ENCODE results near the gene CTPS1.

Gene CTPS1

GRCh38 chr1:40939320-40940059 lies 40.0 kb upstream of the CTPS1 start:
- no peak for TF ChIP-seq CTCF (IDR thresholded peaks at IDR 0.05; ENCODE audit: low read depth, low read length)
- peak; percentile 37 for DNase-seq (ENCODE audit: extremely low read depth, low read depth)

DNA sequence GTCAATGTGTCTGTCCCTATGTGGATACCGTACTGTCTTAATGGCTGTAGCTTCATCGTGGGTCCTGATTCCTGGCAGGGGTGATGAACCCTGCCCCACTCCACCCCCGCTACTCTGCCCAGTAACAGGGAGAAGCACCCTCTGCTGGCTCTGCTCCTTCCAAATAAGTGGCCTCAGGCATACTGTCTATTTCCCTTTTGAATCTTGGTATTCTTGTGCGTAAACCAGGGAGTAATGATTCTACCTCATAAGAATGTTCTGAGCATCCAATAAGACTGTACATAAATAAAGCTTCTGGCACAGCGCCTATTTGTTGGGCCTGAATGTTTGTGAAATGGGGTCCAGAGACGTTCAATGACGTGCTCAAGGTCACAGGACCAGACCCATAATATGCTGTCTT lies 35.2 kb upstream of the CTPS1 start:
- no peak for TF ChIP-seq CTCF (IDR thresholded peaks at IDR 0.05; ENCODE audit: low read depth, low read length)
- no peak for DNase-seq (ENCODE audit: extremely low read depth, low read depth)

GRCh38 chr1:40944841-40945430 lies 34.6 kb upstream of the CTPS1 start:
- no peak for DNase-seq (ENCODE audit: extremely low read depth, low read depth)
- no peak for TF ChIP-seq CTCF (IDR thresholded peaks at IDR 0.05; ENCODE audit: low read depth, low read length)

DNA sequence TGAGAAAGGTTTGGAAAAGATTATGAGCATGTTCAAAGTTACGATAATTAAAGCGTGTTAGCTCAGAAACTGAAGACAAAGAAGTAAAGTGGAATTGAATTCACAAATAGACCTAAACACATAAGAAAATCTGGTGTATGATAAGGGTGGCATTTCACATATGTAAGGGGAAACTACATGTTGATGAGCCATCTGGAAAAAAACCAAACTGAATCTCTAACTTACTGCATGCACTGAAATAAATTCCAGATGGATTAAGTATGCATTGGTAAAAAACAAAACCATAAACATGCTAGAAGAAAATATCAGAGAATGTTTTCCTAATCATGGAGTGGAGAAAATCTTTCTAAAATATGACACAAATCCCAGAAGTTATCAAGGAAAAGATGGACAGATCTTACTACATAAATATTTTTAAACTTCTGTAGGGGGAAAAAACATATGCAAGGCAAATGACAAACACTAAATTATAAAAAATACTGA lies 34.0 kb upstream of the CTPS1 start:
- DNase-seq (ENCODE audit: extremely low read depth, low read depth) = no peak
- no peak for TF ChIP-seq CTCF (IDR thresholded peaks at IDR 0.05; ENCODE audit: low read depth, low read length)

GRCh38 chr1:40948741-40949443 lies 30.6 kb upstream of the CTPS1 start:
- DNase-seq (ENCODE audit: extremely low read depth, low read depth) = peak; percentile 49
- peak; percentile 70 for TF ChIP-seq CTCF (IDR thresholded peaks at IDR 0.05; ENCODE audit: low read depth, low read length)

DNA sequence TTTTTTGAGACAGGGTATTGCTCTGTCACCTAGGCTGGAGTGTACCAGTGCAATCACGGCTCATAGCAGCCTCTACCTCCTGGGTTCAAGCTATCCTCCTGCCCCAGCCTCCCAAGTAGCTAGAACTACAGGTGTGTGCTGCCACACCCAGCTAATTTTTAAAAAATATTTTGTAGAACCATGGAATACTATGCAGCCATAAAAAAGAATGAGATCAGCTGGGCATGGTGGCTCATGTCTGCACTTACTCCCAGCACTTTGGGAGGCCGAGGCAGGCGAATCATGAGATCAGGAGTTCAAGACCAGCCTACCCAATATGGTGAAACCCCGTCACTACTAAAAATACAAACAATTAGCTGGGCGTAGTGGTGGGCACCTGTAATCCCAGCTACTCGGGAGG lies 29.9 kb upstream of the CTPS1 start:
- no peak for DNase-seq (ENCODE audit: extremely low read depth, low read depth)
- TF ChIP-seq CTCF (IDR thresholded peaks at IDR 0.05; ENCODE audit: low read depth, low read length) = no peak
